Measurements from ENCODE around the gene CADPS.

DNA sequence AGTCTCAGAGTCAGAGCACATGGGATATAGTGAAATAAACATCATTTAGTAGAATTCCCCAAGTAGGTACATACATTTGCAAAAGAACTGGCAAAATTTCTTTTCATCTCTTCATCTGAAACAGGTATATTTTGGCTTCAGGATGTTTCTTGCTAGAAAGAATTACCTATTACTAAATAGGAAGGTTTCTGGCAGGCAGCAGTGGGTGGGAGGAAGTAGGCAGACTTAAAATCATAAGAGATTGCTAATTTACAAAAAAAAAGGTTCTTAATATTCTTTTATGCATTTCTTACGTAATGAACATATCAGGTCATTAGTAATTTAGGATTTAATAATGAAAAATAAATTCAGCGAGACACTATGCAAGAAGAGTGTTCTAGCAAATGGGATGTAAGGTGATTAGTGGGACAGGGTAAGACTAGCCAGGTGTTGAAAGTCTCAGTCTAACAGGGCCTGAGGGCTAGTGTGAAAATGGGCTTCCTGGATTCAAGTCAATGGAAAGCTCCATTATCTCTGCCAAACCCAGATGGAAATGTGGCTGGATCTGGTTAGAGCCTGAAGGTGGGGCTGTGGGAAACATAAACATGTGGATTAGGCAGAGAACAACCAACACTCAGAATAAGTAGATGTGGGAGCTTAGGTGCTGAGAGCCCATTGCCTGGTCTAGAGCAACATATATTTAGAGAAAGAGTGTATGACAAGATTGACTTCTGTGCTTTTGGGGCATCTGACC is 374.5 kb downstream of the CADPS start:
- no peak for TF ChIP-seq CTCF (IDR thresholded peaks at IDR 0.05)
- TF ChIP-seq POLR2A (IDR thresholded peaks at IDR 0.05): no peak
